ENCODE measurements around the gene CORO2A. TPM values are rescaled to one million over a fixed set of nuclear protein-coding genes. Genes with fewer than 3 reads are reported as not detected.

CORO2A gene
- total RNA-seq, 1 donor from 2014 or later: 2.4 TPM

DNA sequence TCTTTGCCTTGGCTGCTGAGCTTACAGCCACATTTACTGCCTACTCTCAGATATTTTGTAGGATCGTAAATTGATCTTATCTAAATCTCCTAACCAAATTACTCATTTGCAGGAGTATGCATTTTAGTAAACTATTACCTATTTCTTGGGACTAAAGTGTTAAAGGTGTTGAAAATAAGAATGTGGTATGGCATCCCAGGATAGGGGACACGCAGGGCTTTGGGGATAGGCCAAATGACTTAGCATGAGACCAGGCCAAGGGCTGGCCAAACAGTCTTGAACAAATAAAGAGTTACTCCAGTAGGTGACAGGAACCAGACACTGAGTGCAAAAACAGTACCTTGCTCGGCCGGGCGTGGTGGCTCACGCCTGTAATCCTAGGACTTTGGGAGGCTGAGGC lies 37.9 kb upstream of the CORO2A start:
- TF ChIP-seq EZH2phosphoT487 (IDR thresholded peaks at IDR 0.05): no peak
- TF ChIP-seq, protein P1, sequence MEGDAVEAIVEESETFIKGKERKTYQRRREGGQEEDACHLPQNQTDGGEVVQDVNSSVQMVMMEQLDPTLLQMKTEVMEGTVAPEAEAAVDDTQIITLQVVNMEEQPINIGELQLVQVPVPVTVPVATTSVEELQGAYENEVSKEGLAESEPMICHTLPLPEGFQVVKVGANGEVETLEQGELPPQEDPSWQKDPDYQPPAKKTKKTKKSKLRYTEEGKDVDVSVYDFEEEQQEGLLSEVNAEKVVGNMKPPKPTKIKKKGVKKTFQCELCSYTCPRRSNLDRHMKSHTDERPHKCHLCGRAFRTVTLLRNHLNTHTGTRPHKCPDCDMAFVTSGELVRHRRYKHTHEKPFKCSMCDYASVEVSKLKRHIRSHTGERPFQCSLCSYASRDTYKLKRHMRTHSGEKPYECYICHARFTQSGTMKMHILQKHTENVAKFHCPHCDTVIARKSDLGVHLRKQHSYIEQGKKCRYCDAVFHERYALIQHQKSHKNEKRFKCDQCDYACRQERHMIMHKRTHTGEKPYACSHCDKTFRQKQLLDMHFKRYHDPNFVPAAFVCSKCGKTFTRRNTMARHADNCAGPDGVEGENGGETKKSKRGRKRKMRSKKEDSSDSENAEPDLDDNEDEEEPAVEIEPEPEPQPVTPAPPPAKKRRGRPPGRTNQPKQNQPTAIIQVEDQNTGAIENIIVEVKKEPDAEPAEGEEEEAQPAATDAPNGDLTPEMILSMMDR (IDR thresholded peaks at IDR 0.05): no peak
- TF ChIP-seq EZH2 (IDR thresholded peaks at IDR 0.05): no peak
- Histone ChIP-seq H3K36me3 (no peaks in the 10 kb centered on the region), H3K27ac (no peak overlapping the region), H4K20me1 (ENCODE audit: low read depth) (no peaks in the 10 kb centered on the region), H3K79me2 (ENCODE audit: low read depth) (no peaks in the 10 kb centered on the region), H3F3A (ENCODE audit: low read depth) (no peaks in the 10 kb centered on the region), H3K9me3 (ENCODE audit: low read depth) (no peaks in the 10 kb centered on the region), H3K4me1 (no peaks in the 10 kb centered on the region), H3K9ac (no peak overlapping the region), H3K27me3 (no peaks in the 10 kb centered on the region), H3K4me3 (no peak overlapping the region), H2AFZ (replicated peaks) (no peak overlapping the region), H3K4me2 (no peak overlapping the region)
- no peaks in the 10 kb centered on the region for H3K36me3 Mint-ChIP-seq
- H3K9me3 Mint-ChIP-seq: no peaks in the 10 kb centered on the region
- DNase-seq (ENCODE audit: low spot score): no peak
- H3K27ac Mint-ChIP-seq: peak overlapping the region; percentile 50
- H3K4me3 Mint-ChIP-seq: no peak overlapping the region
- H3K4me1 Mint-ChIP-seq: peaks cover 16% of the 10 kb centered on the region
- H3K27me3 Mint-ChIP-seq (ENCODE audit: insufficient read depth, low read depth): peaks cover 5% of the 10 kb centered on the region

DNA sequence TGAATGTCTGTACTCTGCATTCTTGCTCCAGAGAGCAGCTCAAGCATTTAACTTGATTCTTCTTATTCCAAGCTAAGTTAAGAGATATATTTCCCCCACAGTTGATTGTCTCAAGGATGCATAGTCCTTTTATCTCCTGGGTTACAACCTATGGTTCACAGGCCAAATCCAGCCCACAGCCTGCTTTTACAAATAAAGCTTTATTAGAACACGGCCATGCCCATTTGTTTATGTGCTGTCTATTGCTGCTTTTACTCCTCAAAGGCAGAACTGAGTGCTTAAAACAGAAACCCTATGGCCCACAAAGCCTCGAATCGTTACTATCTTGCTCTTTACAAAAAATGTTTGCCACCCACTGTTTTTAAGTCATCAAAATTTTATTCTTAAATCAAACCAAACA lies 37.2 kb upstream of the CORO2A start:
- no peaks in the 10 kb centered on the region for H3K27me3 ChIP-seq
- Mint-ChIP-seq H3K4me1 (peaks cover 16% of the 10 kb centered on the region), H3K9me3 (no peaks in the 10 kb centered on the region), H3K4me3 (no peak overlapping the region), H3K36me3 (no peaks in the 10 kb centered on the region), H3K27me3 (ENCODE audit: insufficient read depth, low read depth) (peaks cover 5% of the 10 kb centered on the region), H3K27ac (peak overlapping the region; percentile 12)
- H3K36me3 ChIP-seq: no peaks in the 10 kb centered on the region
- no peaks in the 10 kb centered on the region for H3K9me3 ChIP-seq (ENCODE audit: low read depth)
- no peak overlapping the region for H3K27ac ChIP-seq
- H2AFZ ChIP-seq (replicated peaks): no peak overlapping the region
- no peak overlapping the region for H3K4me3 ChIP-seq
- H3K9ac ChIP-seq: no peak overlapping the region
- DNase-seq (ENCODE audit: low spot score): no peak
- H3F3A ChIP-seq (ENCODE audit: low read depth): no peaks in the 10 kb centered on the region
- H3K4me2 ChIP-seq: no peak overlapping the region
- H3K79me2 ChIP-seq (ENCODE audit: low read depth): no peaks in the 10 kb centered on the region
- no peaks in the 10 kb centered on the region for H4K20me1 ChIP-seq (ENCODE audit: low read depth)
- TF ChIP-seq, protein P1 (IDR thresholded peaks at IDR 0.05): no peak
- TF ChIP-seq EZH2phosphoT487 (IDR thresholded peaks at IDR 0.05): no peak
- TF ChIP-seq EZH2 (IDR thresholded peaks at IDR 0.05): no peak
- H3K4me1 ChIP-seq: no peaks in the 10 kb centered on the region

DNA sequence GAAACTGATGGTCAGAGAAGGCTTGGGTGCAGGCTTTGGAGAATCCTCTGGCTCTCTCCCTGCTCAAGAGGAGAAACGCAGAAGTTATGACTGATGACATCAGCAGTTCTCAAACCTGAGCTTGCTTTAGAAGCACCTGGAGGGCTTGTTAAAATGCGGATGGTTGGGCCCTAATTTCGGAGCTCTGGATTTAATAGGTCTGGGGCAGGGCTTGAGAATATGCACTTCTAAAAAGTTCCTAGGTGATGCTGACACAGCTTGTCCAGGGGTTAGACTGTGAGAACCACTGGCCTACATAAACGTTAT lies 36.6 kb upstream of the CORO2A start:
- no peak overlapping the region for H3K9ac ChIP-seq
- H3K27ac ChIP-seq: no peak overlapping the region
- H3K9me3 ChIP-seq (ENCODE audit: low read depth): no peaks in the 10 kb centered on the region
- H2AFZ ChIP-seq (replicated peaks): no peak overlapping the region
- no peak overlapping the region for H3K27ac Mint-ChIP-seq
- no peaks in the 10 kb centered on the region for H4K20me1 ChIP-seq (ENCODE audit: low read depth)
- H3K79me2 ChIP-seq (ENCODE audit: low read depth): no peaks in the 10 kb centered on the region
- peaks cover 8% of the 10 kb centered on the region for H3K27me3 Mint-ChIP-seq (ENCODE audit: insufficient read depth, low read depth)
- TF ChIP-seq, protein P1 (IDR thresholded peaks at IDR 0.05): no peak
- TF ChIP-seq EZH2phosphoT487 (IDR thresholded peaks at IDR 0.05): no peak
- TF ChIP-seq EZH2 (IDR thresholded peaks at IDR 0.05): no peak
- no peak overlapping the region for H3K4me3 Mint-ChIP-seq
- no peaks in the 10 kb centered on the region for H3F3A ChIP-seq (ENCODE audit: low read depth)
- H3K27me3 ChIP-seq: no peaks in the 10 kb centered on the region
- peaks cover 16% of the 10 kb centered on the region for H3K4me1 Mint-ChIP-seq
- no peaks in the 10 kb centered on the region for H3K4me1 ChIP-seq
- H3K36me3 Mint-ChIP-seq: no peaks in the 10 kb centered on the region
- DNase-seq (ENCODE audit: low spot score): no peak
- H3K4me3 ChIP-seq: no peak overlapping the region
- H3K4me2 ChIP-seq: no peak overlapping the region
- H3K36me3 ChIP-seq: no peaks in the 10 kb centered on the region
- H3K9me3 Mint-ChIP-seq: no peaks in the 10 kb centered on the region

All from neural progenitor cell (in vitro differentiated cells).